Measurements from ENCODE around the gene FBXW4. TPM values are rescaled to one million over a fixed set of nuclear protein-coding genes. Genes with fewer than 3 reads are reported as not detected.

FBXW4 gene
- total and polyA plus RNA-seq, 10 of the 15 experiments (the other 5 are each of a cell fraction or from before 2014, with no cell fraction given) = 5.7 to 42.0 (median 27.5) TPM

- RAD21 ChIA-PET (ENCODE audit: unreplicated experiment) = interaction anchor here (0.6 to 1.7 kb wide), 9 partner anchors 15 to 863 kb away, joined by 3 to 9 read pairs (median 4); partner anchors contain the start of gene KCNIP2
- peak; percentile 71 for DNase-seq (ENCODE audit: low read depth, low spot score)
- intact Hi-C loops (cut with micrococcal nuclease; ENCODE audit: unreplicated experiment) (no loop called here), in situ Hi-C loops (cut with MboI) (no loop called here)
- SMC1A ChIA-PET (ENCODE audit: uncharacterized antibody, unreplicated experiment) = interaction anchor here (1.0 to 1.6 kb wide), 5 partner anchors 101 to 420 kb away, joined by 3 to 5 read pairs (median 3); no protein-coding TSS in a partner anchor
- POLR2A ChIA-PET = interaction anchor here (0.7 to 1.0 kb wide), 4 partner anchors 9 to 557 kb away, joined by 3 to 5 read pairs (median 3); partner anchors contain the start of gene PDZD7
- Histone ChIP-seq H3K9me3 (replicated peaks; ENCODE audit: control insufficient read depth, insufficient read depth, low read length) (no peaks in the 10 kb centered on the region), H3K27me3 (replicated peaks in 1 of 2; ENCODE audit: control insufficient read depth in 2 of 2, insufficient read depth in 2 of 2, low read length in 1 of 2) (no peaks in the 10 kb centered on the region), H3K4me1 (ENCODE audit: control insufficient read depth, insufficient read depth, low read length) (peaks cover 4% of the 10 kb centered on the region; the same call in 1 of the 2 replicates), H3K4me3 (peak within 1 kb of the TSS; percentile 79), H2AFZ (ENCODE audit: control insufficient read depth, low read depth, low read length) (peak within 1 kb of the TSS; percentile 95), H3K4me2 (ENCODE audit: control insufficient read depth, insufficient read depth) (peak within 1 kb of the TSS; percentile 77), H3K27ac (ENCODE audit: control insufficient read depth, insufficient read depth) (peak within 1 kb of the TSS; percentile 76), H3K9ac (ENCODE audit: control insufficient read depth, insufficient read depth, low read length) (peak within 1 kb of the TSS; percentile 81), H4K20me1 (ENCODE audit: control insufficient read depth, insufficient read depth) (no peaks in the 10 kb centered on the region), H3K79me2 (ENCODE audit: control insufficient read depth, insufficient read depth, low read length) (peaks cover 13% of the 10 kb centered on the region), H3K36me3 (ENCODE audit: control insufficient read depth in 2 of 2, insufficient read depth in 2 of 2, low read length in 1 of 2) (peaks cover 0 to 3% of the 10 kb centered on the region in 2 experiments; a peak in 2 of 4 replicates)
- peak; percentile 99 for ATAC-seq
- WGBS (ENCODE audit: insufficient coverage, insufficient replicate concordance, low lambda C conversion rate, missing lambda C conversion rate) = under 1% methylated on average over 43 of the region's 50 CpGs
- FAIRE-seq = peak; percentile 97
- CTCF ChIA-PET = interaction anchor here (0.7 to 2.8 kb wide), 10 partner anchors 8 to 547 kb away, joined by 3 to 14 read pairs (median 4); partner anchors contain the start of gene NPM3
- TSS peak; percentile 79 for BruUV-seq (replicated peaks)
- TF ChIP-seq ATF7 (IDR thresholded peaks at IDR 0.05; ENCODE audit: low read depth) (peak; percentile 57; the same call in 1 of the 2 replicates), SMC3 (IDR thresholded peaks at IDR 0.05; ENCODE audit: borderline replicate concordance, low read length) (no peak), GATAD2B (conservative IDR thresholded peaks at IDR 0.05; ENCODE audit: low read depth) (peak; percentile 57), MLLT1 (IDR thresholded peaks at IDR 0.05) (0 out of 2 replicates have a peak, but pooled peaks have one; percentile 23), POLR2A (IDR thresholded peaks at IDR 0.05; ENCODE audit: low read depth, low read length) (peak; percentile 70), CUX1 (IDR thresholded peaks at IDR 0.05; ENCODE audit: insufficient replicate concordance, low read depth, low read length) (no peak), E2F4 (IDR thresholded peaks at IDR 0.05; ENCODE audit: low read depth, low read length) (no peak), HDGF (IDR thresholded peaks at IDR 0.05) (no peak), MAX (IDR thresholded peaks at IDR 0.05; ENCODE audit: low read depth, low read length) (peak; percentile 16; the same call in 1 of the 2 replicates)
Observed at GRCh38 chr10:101587725-101588653, 107.0 kb downstream of the FBXW4 start, which contains the start of the genes DPCD and POLL. Gene DPCD, plus strand, starts transcription at chr10:101588321. Its CDS starts 16 bp downstream, at chr10:101588337. Gene POLL, minus strand, starts transcription at chr10:101588257. Its CDS starts 897 bp downstream, at chr10:101587360.

Measured in GM12878 (cell line).